ENCODE measurements around the gene HIRIP3.
"Not testable (repeated sequence)": the region's sequence is repeated elsewhere in the genome, so short reads cannot be mapped to it uniquely, and the experiment has no call there.

The HIRIP3 gene

DNA sequence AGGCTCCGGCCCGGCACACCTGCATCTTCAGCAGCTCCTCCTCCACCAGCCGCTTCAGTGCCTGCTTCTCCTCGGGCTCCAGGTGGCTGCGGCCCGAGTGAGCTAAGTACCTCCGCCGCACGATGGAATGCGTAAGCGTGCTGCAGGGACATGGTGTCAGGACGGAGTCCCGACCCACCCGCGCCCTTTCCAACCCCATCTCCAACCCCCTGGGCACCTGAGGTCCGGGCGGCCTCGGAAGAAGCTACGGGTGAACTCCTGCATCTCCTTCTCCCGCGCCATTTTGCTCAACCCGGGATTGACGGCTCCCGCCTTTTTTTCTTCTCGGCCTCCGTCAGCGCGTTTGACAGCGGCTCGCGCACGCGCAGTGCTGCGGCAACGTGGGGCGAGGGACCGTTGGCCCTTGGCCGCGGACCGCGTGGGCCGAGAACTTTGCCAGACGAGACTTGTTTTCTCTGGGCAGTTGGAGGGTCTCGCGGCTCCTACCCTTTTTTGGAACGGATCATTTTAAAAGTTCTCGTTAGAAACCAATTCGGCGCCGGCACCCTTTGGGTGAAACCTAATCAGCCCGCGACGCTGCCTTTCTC lies at the start of gene HIRIP3:
HIRIP3 (minus strand) TSS at position 294 of the 587 bp plus-strand sequence; CDS start at position 282, 12 bp downstream.
- DNase-seq, result peak; percentile 88

DNA sequence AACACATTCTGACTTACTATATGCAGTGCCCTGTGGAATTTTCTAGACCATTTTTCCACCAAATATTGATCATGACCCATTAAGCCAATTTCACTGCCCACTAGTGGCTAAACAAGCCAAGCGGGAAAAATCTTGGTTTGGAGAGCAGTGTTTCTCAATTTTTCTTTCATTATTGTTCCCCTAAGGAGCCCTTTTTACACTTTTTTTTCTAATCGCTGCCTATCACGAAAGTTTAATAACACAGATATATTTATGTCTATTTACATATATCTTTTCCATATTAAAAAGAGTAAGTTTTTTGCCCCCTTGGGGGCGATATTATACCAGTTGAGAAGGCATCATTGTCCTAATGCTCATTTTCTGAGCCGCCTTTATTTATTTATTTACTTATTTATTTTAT lies 46.4 kb upstream of the HIRIP3 start:
- peak; percentile 42 for DNase-seq

DNA sequence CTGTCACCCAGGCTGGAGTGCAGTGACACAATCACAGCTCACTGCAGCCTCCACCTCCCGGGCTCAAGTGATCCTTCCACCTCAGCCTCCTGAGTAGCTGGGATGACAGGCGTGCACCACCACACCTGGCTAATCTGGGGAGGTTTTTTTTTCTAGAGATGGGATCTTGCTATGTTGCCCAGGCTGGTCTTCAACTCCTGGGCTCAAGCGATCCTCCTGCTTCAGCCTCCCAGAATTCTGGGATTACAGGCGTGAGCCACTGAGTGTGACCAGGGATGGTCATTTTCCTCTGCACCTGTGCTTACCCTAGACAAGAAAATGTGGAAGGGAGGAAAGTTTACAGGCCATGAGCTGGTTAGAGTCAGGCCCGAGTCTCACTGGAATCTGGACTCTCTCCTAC lies 45.3 kb upstream of the HIRIP3 start:
- DNase-seq, result not testable (repeated sequence)

- no peak for DNase-seq
These were observed 44.8 kb upstream of the HIRIP3 start for GRCh38 chr16:30040221-30040620.

- no peak for DNase-seq
These were observed 37.9 kb upstream of the HIRIP3 start for GRCh38 chr16:30033270-30033669.

DNA sequence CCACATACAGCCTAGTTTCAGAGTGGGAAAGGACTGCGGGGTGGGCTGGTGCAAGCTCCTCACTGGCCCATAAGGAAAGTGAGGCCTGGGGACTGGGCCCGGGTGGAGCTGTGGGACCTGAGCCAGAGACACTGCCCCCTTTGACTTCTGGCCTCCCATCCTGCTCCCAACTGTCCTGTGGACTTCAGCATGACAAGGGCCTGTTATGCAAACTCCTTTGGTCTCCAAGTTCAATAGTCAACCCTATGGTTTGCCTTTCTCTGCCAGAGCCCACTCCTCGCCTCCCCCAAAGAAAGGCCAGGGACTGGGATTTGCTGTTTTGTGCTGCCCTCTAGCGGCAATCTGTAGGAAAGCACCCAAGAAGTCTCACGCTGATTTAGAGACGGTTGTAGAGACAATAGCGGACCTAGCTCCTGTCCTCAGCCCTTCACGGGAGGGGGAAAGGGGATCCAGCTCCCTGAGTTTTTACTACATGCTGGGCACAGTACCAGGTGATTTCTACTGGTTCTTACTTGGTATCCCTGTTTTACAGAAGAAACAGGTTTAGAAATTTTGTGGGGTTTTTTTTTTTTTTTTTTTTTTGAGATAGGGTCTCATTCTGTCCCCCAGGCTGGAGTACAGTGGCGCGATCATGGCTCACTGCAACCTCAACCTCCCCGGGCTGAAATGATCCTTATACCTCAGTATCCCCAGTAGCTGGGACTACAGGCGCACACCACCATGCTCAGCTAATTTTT lies 36.8 kb upstream of the HIRIP3 start:
- DNase-seq, result peak; percentile 66

- DNase-seq, result no peak
These were observed 36.1 kb upstream of the HIRIP3 start for GRCh38 chr16:30031477-30031918.

DNA sequence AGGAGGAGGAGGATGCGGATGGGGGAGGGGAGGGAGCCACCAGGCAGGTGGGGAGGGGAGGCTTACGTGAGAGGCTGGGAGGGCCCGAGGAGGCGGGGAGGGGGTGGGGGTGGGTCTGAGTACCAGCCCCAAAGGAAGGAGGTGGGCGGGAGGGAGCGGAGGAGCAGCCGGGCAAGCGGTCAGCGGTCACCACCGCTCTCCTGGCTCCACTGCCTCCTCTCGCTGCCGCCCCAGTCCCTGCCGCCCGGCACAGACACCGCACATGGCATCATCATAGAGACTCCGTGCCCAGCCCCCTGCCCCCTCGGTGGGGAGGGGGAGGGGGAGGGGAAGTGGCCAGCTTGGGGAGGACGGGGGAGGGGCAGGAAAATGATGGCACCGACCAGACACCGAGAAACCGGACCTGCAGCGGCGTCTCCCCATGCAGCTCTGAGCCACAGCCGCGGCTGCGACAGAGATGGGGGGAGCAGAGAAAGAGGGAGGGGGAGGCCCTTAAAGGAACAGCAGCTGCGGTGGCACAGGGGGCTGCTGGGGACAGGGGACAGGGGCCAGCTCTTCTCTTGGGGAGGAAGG lies 35.5 kb upstream of the HIRIP3 start, which contains the start of gene TLCD3B:
TLCD3B (minus strand) TSS at position 431 of the 573 bp plus-strand sequence. CDS start 744 bp downstream, outside the sequence.
- peak; percentile 22 for DNase-seq

- no peak for DNase-seq
These were observed 34.7 kb upstream of the HIRIP3 start for GRCh38 chr16:30030011-30030685.

GRCh38 chr16:30028438-30029076 lies 33.1 kb upstream of the HIRIP3 start:
- peak; percentile 23 for DNase-seq

DNA sequence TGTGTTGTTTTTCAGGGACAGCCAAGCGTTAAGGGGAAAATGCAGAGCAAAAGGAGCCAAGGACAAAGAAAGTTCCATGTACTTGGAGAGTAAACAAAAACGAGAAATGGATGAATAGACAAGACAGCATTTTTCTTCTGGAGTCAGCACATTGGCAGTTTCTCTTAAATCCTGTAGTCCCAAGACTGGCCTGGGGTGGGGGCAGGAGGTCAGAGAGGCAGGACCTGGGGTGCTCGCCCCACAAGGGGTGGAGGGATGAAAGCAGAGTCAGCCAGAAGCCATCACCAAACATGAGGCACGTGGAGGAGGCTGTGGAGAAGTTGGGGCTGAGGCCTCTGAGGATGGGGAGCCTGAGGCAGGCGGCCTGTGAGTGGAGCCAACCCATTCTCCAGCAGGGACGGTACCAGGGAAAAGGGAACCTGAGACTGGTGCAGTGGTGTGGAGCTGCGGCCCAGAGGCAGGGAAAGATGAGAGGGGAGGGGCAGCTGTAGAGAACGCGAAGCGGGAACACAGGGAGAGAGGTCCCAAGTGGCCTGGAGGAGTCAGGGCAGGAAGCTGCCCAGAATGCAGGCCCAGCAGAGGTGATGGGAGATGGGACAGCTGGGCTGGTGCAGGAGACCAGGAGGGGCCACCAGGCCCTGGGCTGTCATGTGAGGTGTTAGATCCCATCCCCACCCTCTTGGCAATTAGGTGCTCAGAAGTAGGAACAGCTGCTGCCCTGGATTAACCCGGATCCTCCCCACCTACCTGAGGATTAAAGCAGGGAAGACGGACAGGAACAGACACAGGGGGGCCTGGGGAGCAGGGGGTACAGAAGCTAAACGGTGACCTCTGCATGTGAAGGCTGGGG lies 32.4 kb upstream of the HIRIP3 start:
- DNase-seq, result no peak

DNA sequence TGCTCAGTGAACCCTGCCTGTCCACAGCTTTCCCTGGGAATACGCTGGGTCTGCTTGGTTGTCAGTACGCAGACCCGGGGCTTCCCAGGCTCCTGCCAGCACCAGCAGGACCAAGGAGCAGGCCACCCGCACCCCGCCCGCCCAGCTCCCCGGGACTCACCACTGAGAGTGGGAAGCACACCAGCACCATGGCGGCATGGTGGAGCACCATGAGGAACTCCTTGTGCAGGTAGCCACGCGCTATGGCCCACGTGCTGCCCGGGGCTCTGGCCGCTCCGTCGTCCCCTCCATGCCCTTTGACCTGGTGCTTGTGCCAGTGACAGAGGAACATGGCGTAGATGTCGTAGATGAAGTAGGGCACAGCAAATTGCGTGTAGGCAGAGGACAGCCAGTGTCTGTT lies 31.0 kb upstream of the HIRIP3 start:
- DNase-seq, result no peak

DNA sequence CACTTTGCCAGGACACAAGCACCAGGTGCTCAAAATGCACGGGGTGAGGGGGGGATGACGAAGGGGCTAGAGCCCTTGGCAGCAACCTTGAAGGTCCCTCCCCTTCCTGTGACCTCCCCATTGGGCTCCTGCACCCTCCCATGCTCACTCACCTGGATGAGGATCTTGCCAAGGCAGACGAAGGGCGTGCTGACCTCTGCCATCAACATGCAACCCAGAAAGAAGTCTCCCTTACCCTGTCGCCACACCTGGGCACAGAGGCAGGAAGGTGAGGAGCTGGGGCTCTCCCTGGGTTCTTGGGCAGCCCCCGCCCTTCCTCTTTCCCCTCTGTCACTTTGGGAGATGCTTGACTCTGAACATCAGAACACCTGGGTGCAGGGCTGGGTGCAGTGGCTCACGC lies 30.2 kb upstream of the HIRIP3 start:
- DNase-seq, result no peak

- no peak for DNase-seq
These were observed 29.7 kb upstream of the HIRIP3 start for GRCh38 chr16:30025156-30025555.

GRCh38 chr16:30024451-30024850 lies 29.0 kb upstream of the HIRIP3 start:
- no peak for DNase-seq

- DNase-seq, result no peak
These were observed 28.2 kb upstream of the HIRIP3 start for GRCh38 chr16:30023586-30023985.

DNA sequence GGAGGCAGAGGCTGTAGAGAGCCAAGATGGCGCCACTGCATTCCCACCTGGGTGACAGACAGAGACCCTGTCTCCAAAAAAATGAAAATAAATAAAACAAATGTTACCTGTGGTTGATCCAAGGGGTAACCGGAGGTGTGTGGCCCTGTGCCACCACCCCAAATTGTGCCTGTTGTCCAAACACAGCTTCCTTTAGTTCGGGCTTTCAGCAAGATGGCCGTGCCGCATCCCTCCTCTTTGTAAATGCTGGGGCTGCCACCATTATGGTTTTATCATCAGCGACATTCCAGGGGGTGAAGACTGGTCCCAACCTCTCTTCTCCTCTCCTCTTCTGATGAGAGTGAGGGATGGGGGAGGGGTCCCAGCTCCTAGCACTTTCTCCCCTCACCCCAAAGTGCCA lies 27.5 kb upstream of the HIRIP3 start, which contains the start of gene C16orf92:
C16orf92 (plus strand) TSS at position 312 of the 400 bp plus-strand sequence. CDS start 143 bp downstream, outside the sequence.
- no peak for DNase-seq

GRCh38 chr16:30018731-30019158 lies 23.3 kb upstream of the HIRIP3 start:
- DNase-seq, result no peak

DNA sequence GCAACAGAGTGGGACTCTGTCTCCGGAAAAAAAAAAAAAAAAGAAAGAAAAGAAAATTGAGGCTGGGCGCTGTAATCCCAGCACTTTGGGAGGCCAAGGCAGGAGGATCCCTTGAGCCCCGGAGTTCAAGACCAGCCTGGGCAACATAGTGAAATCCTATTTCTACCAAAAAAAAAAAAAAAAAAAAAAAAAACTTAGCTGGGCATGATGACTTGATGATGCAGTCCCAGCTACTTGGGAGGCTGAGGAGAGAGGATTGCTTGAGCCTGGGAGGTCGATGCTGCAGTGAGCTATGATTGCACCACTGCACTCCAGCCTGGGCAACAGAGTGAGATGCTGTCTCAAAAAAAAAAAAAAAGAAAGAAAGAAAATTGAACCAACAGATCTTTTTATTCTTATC lies 22.5 kb upstream of the HIRIP3 start:
- DNase-seq, result not testable (repeated sequence)

- DNase-seq, result no peak
These were observed 21.9 kb upstream of the HIRIP3 start for GRCh38 chr16:30017277-30017656.

GRCh38 chr16:30016555-30017276 lies 21.3 kb upstream of the HIRIP3 start:
- no peak for DNase-seq

All from CD4-positive, alpha-beta T cell treated with Interleukin-6 for 4 hours (primary cell).